ENCODE data around the gene PRKACA.

DNA sequence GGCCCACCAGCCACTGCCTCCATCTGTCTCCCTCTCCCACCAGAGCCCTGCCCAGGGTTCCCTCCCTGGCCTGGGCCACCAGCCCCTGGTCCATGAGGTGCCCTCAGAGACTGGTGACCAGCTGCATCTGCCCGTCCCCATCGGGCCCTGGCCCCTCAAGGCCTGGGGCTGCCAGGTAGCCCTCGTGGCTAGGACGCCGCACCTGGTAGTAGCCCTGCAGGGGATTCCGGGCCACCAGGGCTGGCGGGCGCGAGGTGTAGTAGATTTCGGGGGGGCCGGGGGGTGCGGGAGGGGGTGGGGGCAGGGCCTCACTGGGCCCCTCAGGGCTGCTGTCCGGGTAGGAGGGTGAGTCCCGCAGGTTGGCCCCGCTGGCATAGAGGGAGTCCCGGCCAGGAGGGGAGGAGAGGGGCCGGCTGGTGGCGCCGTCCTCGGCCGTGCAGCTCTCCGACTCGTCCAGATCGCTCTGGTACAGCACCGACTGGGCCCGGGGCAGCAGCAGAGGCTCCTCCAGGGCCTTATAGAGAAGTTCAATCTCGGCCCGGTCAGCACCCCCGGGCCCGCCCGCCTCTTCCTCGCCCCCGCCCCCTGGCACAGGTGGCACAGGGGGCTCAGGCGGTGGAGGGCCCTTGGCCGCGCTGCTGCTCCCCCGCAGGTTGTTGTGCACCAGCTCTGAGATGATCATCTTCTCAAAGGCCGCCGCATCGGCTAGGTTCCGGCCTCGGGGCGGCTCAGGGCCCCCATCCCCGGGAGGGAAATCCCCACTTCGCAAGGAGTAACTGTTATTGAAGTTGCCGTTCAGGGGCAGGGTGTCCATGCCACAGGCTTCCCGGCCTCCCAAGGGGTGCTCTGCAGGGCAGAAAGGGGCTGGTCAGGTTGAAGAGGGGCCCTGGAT lies 33.5 kb upstream of the PRKACA start:
- no peak for TF ChIP-seq SUZ12 (IDR thresholded peaks at IDR 0.05)
- TF ChIP-seq ZNF384 (IDR thresholded peaks at IDR 0.05): no peak
- no peak for TF ChIP-seq HDGF (IDR thresholded peaks at IDR 0.05; ENCODE audit: borderline replicate concordance)
- no peak for TF ChIP-seq FOXA1 (IDR thresholded peaks at IDR 0.05)
- TF ChIP-seq FOXM1 (IDR thresholded peaks at IDR 0.05; ENCODE audit: borderline replicate concordance): no peak
- TF ChIP-seq BHLHE40 (IDR thresholded peaks at IDR 0.05; ENCODE audit: borderline replicate concordance): no peak
- no peak for TF ChIP-seq FOXK2 (IDR thresholded peaks at IDR 0.05)
